Ascending aorta (tissue), 2 donors: ENCODE data around the gene ANKRD50. TPM values are rescaled to one million over a fixed set of nuclear protein-coding genes. Genes with fewer than 3 reads are reported as not detected.

Experiments
- DNase-seq, 2 donors: peaks; one replicate each; pipeline ENCODE4 v3.0.0-alpha.2; 2019; ENCODE audit warnings: low spot score in 2 of 2
- H3K27ac ChIP-seq, 2 donors: fragments of 200-600 bp; sonication (generic); one replicate each; pipeline ENCODE4 v1.5.1; 2016 to 2017; ENCODE audit warnings: mild to moderate bottlenecking in 1 of 2
- H3K27me3 ChIP-seq: fragments of 200-600 bp; sonication (generic); one replicate; pipeline ENCODE4 v1.5.1; 2017
- H3K36me3 ChIP-seq, 2 donors: fragments of 200-600 bp; sonication (generic); one replicate each; pipeline ENCODE4 v1.5.1; 2016
- H3K4me1 ChIP-seq, 2 donors: fragments of 200-600 bp; sonication (generic); one replicate each; pipeline ENCODE4 v1.5.1; 2016 to 2017; ENCODE audit warnings: mild to moderate bottlenecking in 1 of 2
- H3K4me3 ChIP-seq, 2 donors: fragments of 200-600 bp; sonication (generic); one replicate each; pipeline ENCODE4 v1.5.1; 2016 to 2017; ENCODE audit warnings: mild to moderate bottlenecking in 1 of 2
- H3K9me3 ChIP-seq, 2 donors: fragments of 200-600 bp; sonication (generic); one replicate each; pipeline ENCODE4 v1.5.1; 2016
- CTCF ChIP-seq, 3 experiments: fragments of 200-600 bp in 2 of 3; fragments of 450-650 bp in 1 of 3; sonication (generic) in 2 of 3; IDR thresholded peaks; one replicate each; pipeline ENCODE4 v1.5.1; 2016 to 2019; ENCODE audit warnings: antibody characterized with exemption in 3 of 3, mild to moderate bottlenecking in 1 of 3, moderate library complexity in 1 of 3
- intact Hi-C: fragments of 100-400 bp; cut with DNase I; formaldehyde crosslinking; loops from one replicate; pipeline ENCODE4 v1.15.1; 2023
- total RNA-seq: library from RNA; depleted of rRNA; stranded (reverse); fragments of >200 nt; gene quantifications from one replicate; pipeline ENCODE4 v1.1.0, GENCODE V29; 2016

ANKRD50 gene
- total RNA-seq, 1 donor from 2014 or later, result 26.9 TPM

GRCh38 chr4:124694946-124695598 lies 17.5 kb downstream of the ANKRD50 start:
- no peak for DNase-seq
- Histone ChIP-seq H3K9me3 (peaks cover 0 to 8% of the 10 kb centered on the region in 2 donors), H3K36me3 (peaks cover 0 to 3% of the 10 kb centered on the region in 2 donors), H3K27ac (no peak overlapping the region), H3K4me3 (no peak overlapping the region), H3K27me3 (no peaks in the 10 kb centered on the region), H3K4me1 (no peaks in the 10 kb centered on the region)
- no peak for TF ChIP-seq CTCF (IDR thresholded peaks at IDR 0.05)
- intact Hi-C loops, result no loop called here

GRCh38 chr4:124694306-124694705 lies 18.2 kb downstream of the ANKRD50 start:
- no peaks in the 10 kb centered on the region for H3K27me3 ChIP-seq
- H3K4me1 ChIP-seq, result no peaks in the 10 kb centered on the region
- H3K36me3 ChIP-seq, result no peaks in the 10 kb centered on the region
- intact Hi-C loops, result no loop called here
- TF ChIP-seq CTCF (IDR thresholded peaks at IDR 0.05), result no peak
- no peak overlapping the region for H3K4me3 ChIP-seq
- no peak overlapping the region for H3K27ac ChIP-seq
- peaks cover 0 to 8% of the 10 kb centered on the region in 2 donors for H3K9me3 ChIP-seq
- no peak for DNase-seq

DNA sequence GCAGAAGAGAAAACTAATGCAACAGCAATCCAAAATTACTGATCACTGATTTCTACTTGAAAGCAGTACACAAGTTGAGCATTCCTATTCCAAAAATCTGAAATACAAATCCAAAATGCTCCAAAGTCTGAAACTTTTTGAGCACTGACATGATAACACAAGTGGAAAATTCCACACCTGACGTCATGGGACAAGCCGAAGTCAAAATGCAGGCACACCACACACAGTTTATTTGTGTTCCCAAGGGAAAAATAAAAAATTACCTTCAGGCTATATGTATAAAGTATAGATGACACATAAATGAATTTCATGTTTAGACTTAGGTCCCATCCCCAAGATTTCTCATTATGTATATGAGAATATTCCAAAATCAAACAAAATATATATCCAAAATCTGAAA lies 20.7 kb downstream of the ANKRD50 start:
- intact Hi-C loops, result no loop called here
- H3K27ac ChIP-seq, result no peak overlapping the region

DNA sequence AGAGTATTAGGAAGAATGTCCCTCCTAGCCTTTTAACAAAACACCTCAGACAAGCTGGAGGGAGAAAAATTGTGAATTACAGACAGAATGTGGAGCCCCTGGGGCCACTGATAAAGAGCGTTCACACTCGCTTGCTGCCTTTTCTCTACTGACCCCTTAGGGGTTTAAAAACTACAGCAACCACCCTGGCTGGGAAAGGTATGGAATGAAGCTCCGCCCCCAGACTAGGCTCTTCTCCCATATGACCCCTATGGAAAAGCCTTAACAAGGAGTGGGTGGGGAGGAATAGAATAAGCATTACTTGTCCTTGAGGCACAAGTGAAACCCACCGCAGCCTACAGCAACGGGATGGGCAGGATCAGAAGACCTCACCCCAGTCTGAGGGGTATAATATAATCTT lies 26.3 kb downstream of the ANKRD50 start:
- Histone ChIP-seq H3K4me3 (no peak overlapping the region), H3K9me3 (no peaks in the 10 kb centered on the region), H3K27me3 (no peaks in the 10 kb centered on the region), H3K4me1 (peaks cover 0 to 2% of the 10 kb centered on the region in 2 donors), H3K36me3 (no peaks in the 10 kb centered on the region), H3K27ac (no peak overlapping the region)
- no peak for TF ChIP-seq CTCF (IDR thresholded peaks at IDR 0.05)
- intact Hi-C loops, result no loop called here
- DNase-seq, result no peak

More for the DNA sequence above, 20.7 kb downstream of the ANKRD50 start:
- Histone ChIP-seq H3K27me3 (no peaks in the 10 kb centered on the region), H3K9me3 (peaks cover 0 to 6% of the 10 kb centered on the region in 2 donors), H3K36me3 (no peaks in the 10 kb centered on the region), H3K4me3 (no peak overlapping the region), H3K4me1 (no peaks in the 10 kb centered on the region)
- no peak for DNase-seq
- TF ChIP-seq CTCF (IDR thresholded peaks at IDR 0.05), result no peak

DNA sequence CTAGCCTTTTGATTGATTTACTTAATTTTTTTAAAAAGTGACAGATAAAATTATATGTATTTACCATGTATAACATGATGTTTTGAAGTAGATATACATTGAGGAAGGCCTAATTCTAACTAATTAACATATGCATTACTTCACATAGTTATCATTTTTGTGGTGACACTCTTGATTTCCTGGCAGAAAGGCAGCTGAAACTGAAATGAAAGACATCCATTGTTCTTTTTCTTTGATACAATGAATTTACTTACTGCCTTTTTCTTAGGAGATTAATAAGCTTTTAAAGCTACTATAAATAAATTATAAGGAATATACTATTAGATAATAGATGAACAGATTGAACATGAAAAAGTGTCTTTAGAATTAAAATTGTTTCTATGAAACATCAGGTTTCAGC lies 26.7 kb downstream of the ANKRD50 start:
- DNase-seq, result no peak
- no peaks in the 10 kb centered on the region for H3K36me3 ChIP-seq
- no peak overlapping the region for H3K27ac ChIP-seq
- TF ChIP-seq CTCF (IDR thresholded peaks at IDR 0.05), result no peak
- H3K9me3 ChIP-seq, result no peaks in the 10 kb centered on the region
- peaks cover 0 to 2% of the 10 kb centered on the region in 2 donors for H3K4me1 ChIP-seq
- H3K4me3 ChIP-seq, result no peak overlapping the region
- intact Hi-C loops, result no loop called here
- no peaks in the 10 kb centered on the region for H3K27me3 ChIP-seq

DNA sequence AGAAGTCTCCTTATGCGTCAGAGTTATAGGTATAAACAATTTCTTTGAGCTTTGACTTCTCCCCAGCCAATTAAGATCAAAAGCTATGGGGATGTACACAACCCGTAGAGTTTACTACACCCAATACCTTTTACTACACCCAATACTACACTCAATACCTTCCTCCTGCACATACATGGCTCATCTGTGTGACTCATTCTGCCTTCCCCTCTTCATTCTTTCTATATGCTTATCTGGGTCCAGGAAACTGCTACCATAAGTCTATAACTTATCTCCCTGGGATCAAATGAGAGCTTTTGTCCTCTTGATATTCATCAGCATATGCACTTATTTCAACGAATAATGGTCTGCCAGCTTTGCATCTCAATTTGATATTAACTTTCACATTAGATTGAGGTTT lies 28.2 kb downstream of the ANKRD50 start:
- Histone ChIP-seq H3K27me3 (no peaks in the 10 kb centered on the region), H3K36me3 (no peaks in the 10 kb centered on the region), H3K9me3 (no peaks in the 10 kb centered on the region), H3K27ac (no peak overlapping the region), H3K4me1 (peaks cover 0 to 2% of the 10 kb centered on the region in 2 donors), H3K4me3 (no peak overlapping the region)
- intact Hi-C loops, result no loop called here
- no peak for DNase-seq
- no peak for TF ChIP-seq CTCF (IDR thresholded peaks at IDR 0.05)
